Thyroid gland (tissue), 4 donors: ENCODE data around the gene TREML2. TPM values are rescaled to one million over a fixed set of nuclear protein-coding genes. Genes with fewer than 3 reads are reported as not detected.

ENCODE experiments used
- DNase-seq, 2 donors: peaks; one replicate each; pipeline ENCODE4 v3.0.0-alpha.2; 2019
- H3K27ac ChIP-seq, 3 donors: fragments of 200-600 bp; sonication (generic); 1 replicate in 2 of 3; 2 replicates in 1 of 3; pipeline ENCODE4 v1.5.1; 2016 to 2019; ENCODE audit warnings: mild to moderate bottlenecking in 1 of 3, moderate library complexity in 1 of 3
- H3K27me3 ChIP-seq: fragments of 200-600 bp; sonication (generic); one replicate; pipeline ENCODE4 v1.5.1; 2019
- H3K36me3 ChIP-seq, 2 donors: fragments of 200-600 bp; sonication (generic); one replicate each; pipeline ENCODE4 v1.5.1; 2016 to 2019
- H3K4me1 ChIP-seq, 2 donors: fragments of 200-600 bp; sonication (generic); one replicate each; pipeline ENCODE4 v1.5.1; 2017 to 2019
- H3K4me3 ChIP-seq, 3 donors: fragments of 200-600 bp; sonication (generic); replicated peaks in 1 of 3; 1 replicate in 2 of 3; 2 replicates in 1 of 3; pipeline ENCODE4 v1.5.1; 2016; ENCODE audit warnings: mild to moderate bottlenecking in 1 of 3
- H3K9me3 ChIP-seq: fragments of 200-600 bp; sonication (generic); one replicate; pipeline ENCODE4 v1.5.1; 2017
- POLR2A ChIP-seq, 2 donors: fragments of 450-650 bp; IDR thresholded peaks; one replicate each; pipeline ENCODE4 v1.6.1; 2017; ENCODE audit warnings: antibody characterized with exemption in 2 of 2, mild to moderate bottlenecking in 2 of 2, moderate library complexity in 1 of 2
- WGBS, 2 donors: methylation state at CpG; one replicate each; pipeline ENCODE4 v1.1.5; 2017; 5-methylcytosine and 5-hydroxymethylcytosine counted together
- intact Hi-C: fragments of 100-400 bp; cut with DNase I; formaldehyde crosslinking; loops from one replicate; pipeline ENCODE4 v1.15.1; 2023
- total RNA-seq, 4 donors: library from RNA; depleted of rRNA; stranded (reverse); fragments of >200 nt; gene quantifications; one replicate each; pipeline ENCODE4 v1.2.3, GENCODE V29; 2016
- TF ChIP-seq, protein P1 (sequence below), 6 experiments: fragments of 200-600 bp in 3 of 6; fragments of 450-650 bp in 3 of 6; sonication (generic) in 3 of 6; IDR thresholded peaks; one replicate each; pipeline ENCODE4 v1.5.1; 2016 to 2019; ENCODE audit warnings: antibody characterized with exemption in 6 of 6, mild to moderate bottlenecking in 2 of 6, inconsistent platforms in 1 of 6, moderate library complexity in 1 of 6

The TREML2 gene
- total RNA-seq, 4 donors from 2014 or later = not detected

DNA sequence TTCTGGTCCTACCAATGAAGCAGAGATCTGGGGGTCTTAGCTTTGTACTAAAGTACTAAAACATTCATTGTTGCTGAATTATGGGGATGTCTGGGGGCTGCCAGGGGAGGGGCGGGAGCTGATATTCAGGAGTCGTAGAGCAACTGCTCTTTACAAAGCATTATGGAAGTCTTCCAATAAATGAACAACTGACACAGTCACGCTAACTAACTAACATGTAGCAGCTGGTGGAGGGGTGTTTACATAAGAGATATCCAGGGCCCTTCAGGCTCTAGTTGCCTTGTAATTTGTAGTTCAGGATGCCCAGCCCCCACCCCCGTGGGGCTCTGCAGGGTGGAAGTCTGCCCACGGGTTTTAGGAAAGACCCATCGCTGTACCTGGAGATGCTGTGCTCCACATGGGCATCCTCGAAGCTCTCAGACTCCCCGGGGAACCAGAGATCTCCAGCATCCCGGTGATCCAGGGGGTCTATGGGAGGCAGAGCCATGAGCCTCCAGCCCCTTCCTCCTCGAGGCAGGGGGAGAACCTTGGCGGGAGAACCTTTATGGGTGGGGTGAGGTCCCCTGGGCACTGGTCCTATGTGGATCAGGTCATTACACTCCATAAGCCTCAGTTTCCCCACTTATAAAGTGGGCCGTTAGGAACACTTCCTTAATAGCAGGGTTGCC lies 41.4 kb downstream of the TREML2 start:
- no peaks in the 10 kb centered on the region for H3K36me3 ChIP-seq
- no peaks in the 10 kb centered on the region for H3K27me3 ChIP-seq
- peaks cover 5 to 6% of the 10 kb centered on the region in 2 donors for H3K4me1 ChIP-seq
- intact Hi-C loops = no loop called here
- TF ChIP-seq POLR2A (IDR thresholded peaks at IDR 0.05) = no peak
- TF ChIP-seq, protein P1, sequence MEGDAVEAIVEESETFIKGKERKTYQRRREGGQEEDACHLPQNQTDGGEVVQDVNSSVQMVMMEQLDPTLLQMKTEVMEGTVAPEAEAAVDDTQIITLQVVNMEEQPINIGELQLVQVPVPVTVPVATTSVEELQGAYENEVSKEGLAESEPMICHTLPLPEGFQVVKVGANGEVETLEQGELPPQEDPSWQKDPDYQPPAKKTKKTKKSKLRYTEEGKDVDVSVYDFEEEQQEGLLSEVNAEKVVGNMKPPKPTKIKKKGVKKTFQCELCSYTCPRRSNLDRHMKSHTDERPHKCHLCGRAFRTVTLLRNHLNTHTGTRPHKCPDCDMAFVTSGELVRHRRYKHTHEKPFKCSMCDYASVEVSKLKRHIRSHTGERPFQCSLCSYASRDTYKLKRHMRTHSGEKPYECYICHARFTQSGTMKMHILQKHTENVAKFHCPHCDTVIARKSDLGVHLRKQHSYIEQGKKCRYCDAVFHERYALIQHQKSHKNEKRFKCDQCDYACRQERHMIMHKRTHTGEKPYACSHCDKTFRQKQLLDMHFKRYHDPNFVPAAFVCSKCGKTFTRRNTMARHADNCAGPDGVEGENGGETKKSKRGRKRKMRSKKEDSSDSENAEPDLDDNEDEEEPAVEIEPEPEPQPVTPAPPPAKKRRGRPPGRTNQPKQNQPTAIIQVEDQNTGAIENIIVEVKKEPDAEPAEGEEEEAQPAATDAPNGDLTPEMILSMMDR (IDR thresholded peaks at IDR 0.05) = no peak
- no peaks in the 10 kb centered on the region for H3K9me3 ChIP-seq
- WGBS, 2 donors = 56 to 69% methylated on average over 10 to 12 of the region's 12 CpGs
- H3K4me3 ChIP-seq = no peak overlapping the region
- DNase-seq = no peak
- H3K27ac ChIP-seq = no peak overlapping the region

- H3K9me3 ChIP-seq = no peaks in the 10 kb centered on the region
- TF ChIP-seq, protein P1 (IDR thresholded peaks at IDR 0.05) = no peak
- TF ChIP-seq POLR2A (IDR thresholded peaks at IDR 0.05) = no peak
- 87 to 88% methylated on average over 5 of the region's 5 CpGs for WGBS, 2 donors
- H3K4me3 ChIP-seq = no peak overlapping the region
- intact Hi-C loops = no loop called here
- no peaks in the 10 kb centered on the region for H3K27me3 ChIP-seq
- no peaks in the 10 kb centered on the region for H3K36me3 ChIP-seq
- H3K4me1 ChIP-seq = peaks cover 5 to 6% of the 10 kb centered on the region in 2 donors
- no peak overlapping the region for H3K27ac ChIP-seq
- DNase-seq = no peak
Observed at GRCh38 chr6:41157323-41157722, 43.6 kb downstream of the TREML2 start.

GRCh38 chr6:41156771-41157170 lies 44.2 kb downstream of the TREML2 start:
- H3K4me3 ChIP-seq = no peak overlapping the region
- no peaks in the 10 kb centered on the region for H3K27me3 ChIP-seq
- no peak for TF ChIP-seq POLR2A (IDR thresholded peaks at IDR 0.05)
- TF ChIP-seq, protein P1 (IDR thresholded peaks at IDR 0.05) = no peak
- no peak for DNase-seq
- intact Hi-C loops = no loop called here
- 94 to 97% methylated on average over 6 of the region's 6 CpGs for WGBS, 2 donors
- H3K4me1 ChIP-seq = peaks cover 5 to 6% of the 10 kb centered on the region in 2 donors
- H3K27ac ChIP-seq = no peak overlapping the region
- H3K36me3 ChIP-seq = no peaks in the 10 kb centered on the region
- H3K9me3 ChIP-seq = no peaks in the 10 kb centered on the region

DNA sequence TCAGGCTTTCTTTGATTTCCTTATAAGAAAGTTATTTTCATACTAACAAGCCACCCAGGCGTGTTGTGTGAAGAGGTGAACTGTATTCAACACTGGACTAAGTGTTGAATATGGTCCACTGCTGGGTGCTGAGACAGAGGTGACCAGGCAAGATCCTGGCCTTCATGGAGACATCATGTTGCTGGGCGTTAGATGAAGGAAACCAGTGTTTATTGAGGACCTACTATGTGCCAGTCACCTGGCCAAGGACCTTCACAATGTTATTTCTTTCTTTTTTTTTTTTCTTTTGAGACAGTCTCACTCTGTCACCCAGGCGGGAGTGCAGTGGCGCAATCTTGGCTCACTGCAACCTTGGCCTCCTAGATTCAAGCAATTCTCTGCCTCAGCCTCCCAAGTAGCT lies 44.9 kb downstream of the TREML2 start:
- H3K27ac ChIP-seq = no peak overlapping the region
- H3K9me3 ChIP-seq = no peaks in the 10 kb centered on the region
- intact Hi-C loops = no loop called here
- WGBS, 2 donors = 92 to 95% methylated on average over 4 of the region's 4 CpGs
- H3K36me3 ChIP-seq = no peaks in the 10 kb centered on the region
- no peaks in the 10 kb centered on the region for H3K27me3 ChIP-seq
- no peak for DNase-seq
- TF ChIP-seq, protein P1 (IDR thresholded peaks at IDR 0.05) = no peak
- TF ChIP-seq POLR2A (IDR thresholded peaks at IDR 0.05) = no peak
- peaks cover 5 to 6% of the 10 kb centered on the region in 2 donors for H3K4me1 ChIP-seq
- H3K4me3 ChIP-seq = no peak overlapping the region

GRCh38 chr6:41155132-41155805 lies 45.7 kb downstream of the TREML2 start:
- no peaks in the 10 kb centered on the region for H3K27me3 ChIP-seq
- H3K36me3 ChIP-seq = no peaks in the 10 kb centered on the region
- H3K27ac ChIP-seq = no peak overlapping the region
- TF ChIP-seq, protein P1 (IDR thresholded peaks at IDR 0.05) = no peak
- TF ChIP-seq POLR2A (IDR thresholded peaks at IDR 0.05) = no peak
- H3K4me1 ChIP-seq = peaks cover 5 to 6% of the 10 kb centered on the region in 2 donors
- no peak for DNase-seq
- H3K4me3 ChIP-seq = no peak overlapping the region
- H3K9me3 ChIP-seq = no peaks in the 10 kb centered on the region
- intact Hi-C loops = no loop called here
- WGBS, 2 donors = 33 to 42% methylated on average over 7 of the region's 7 CpGs
